MM.1S (cell line): Measurements from ENCODE around the gene CACNG7.

ENCODE experiments used
- DNase-seq: peaks from one replicate; pipeline ENCODE4 v3.0.0-alpha.2; 2015
- H2AFZ ChIP-seq: fragments of 300-600 bp; sonication (generic); 2 replicates; pipeline ENCODE4 v1.6.0; 2016; ENCODE audit warnings: antibody characterized with exemption, low read length
- H3F3A ChIP-seq: fragments of 300-600 bp; sonication (generic); 2 replicates; pipeline ENCODE4 v1.6.1; 2016; ENCODE audit warnings: mild to moderate bottlenecking, antibody characterized with exemption, low read length, moderate library complexity, mixed read lengths; ENCODE audit not compliant: insufficient read depth
- H3K27ac ChIP-seq: fragments of 300-600 bp; sonication (generic); 2 replicates; pipeline ENCODE4 v1.5.1; 2016; ENCODE audit warnings: mild to moderate bottlenecking, low read length
- H3K27me3 ChIP-seq: fragments of 300-600 bp; sonication (generic); replicated peaks from 2 replicates; pipeline ENCODE4 v1.6.0; 2016; ENCODE audit warnings: low read length; ENCODE audit not compliant: insufficient read depth
- H3K36me3 ChIP-seq: fragments of 300-600 bp; sonication (generic); replicated peaks from 2 replicates; pipeline ENCODE4 v1.6.1; 2016; ENCODE audit warnings: mild to moderate bottlenecking, low read length, mixed read lengths; ENCODE audit not compliant: insufficient read depth
- H3K4me1 ChIP-seq: fragments of 300-600 bp; sonication (generic); 2 replicates; pipeline ENCODE4 v1.6.1; 2016; ENCODE audit warnings: low read length, mixed read lengths
- H3K4me2 ChIP-seq: fragments of 300-600 bp; sonication (generic); 2 replicates; pipeline ENCODE4 v1.6.0; 2016; ENCODE audit warnings: low read depth, low read length
- H3K4me3 ChIP-seq: fragments of 300-600 bp; sonication (generic); 2 replicates; pipeline ENCODE4 v1.5.1; 2016; ENCODE audit warnings: low read length, mixed read lengths
- H3K79me2 ChIP-seq: fragments of 300-600 bp; sonication (generic); 2 replicates; pipeline ENCODE4 v1.6.1; 2016; ENCODE audit warnings: mixed run types, low read length, mixed read lengths
- H3K9ac ChIP-seq: fragments of 300-600 bp; sonication (generic); 2 replicates; pipeline ENCODE4 v1.6.1; 2016; ENCODE audit warnings: low read length, mixed read lengths
- H3K9me2 ChIP-seq: fragments of 300-600 bp; sonication (generic); replicated peaks from 2 replicates; pipeline ENCODE4 v1.6.1; 2016; ENCODE audit warnings: mild to moderate bottlenecking, low read length, mixed read lengths; ENCODE audit not compliant: insufficient read depth
- H3K9me3 ChIP-seq: fragments of 300-600 bp; sonication (generic); replicated peaks from 2 replicates; pipeline ENCODE4 v1.6.1; 2016; ENCODE audit warnings: mild to moderate bottlenecking, low read length, mixed read lengths; ENCODE audit not compliant: insufficient read depth
- H4K20me1 ChIP-seq: fragments of 300-600 bp; sonication (generic); 2 replicates; pipeline ENCODE4 v1.6.1; 2016; ENCODE audit warnings: mild to moderate bottlenecking, low read length, moderate library complexity, mixed read lengths; ENCODE audit not compliant: insufficient read depth
- CTCF ChIP-seq: fragments of 300-600 bp; sonication (generic); IDR thresholded peaks from 2 replicates; pipeline ENCODE4 v1.5.1; 2016; ENCODE audit warnings: antibody characterized with exemption, low read length, mixed read lengths
- EZH2 ChIP-seq: fragments of 300-600 bp; sonication (generic); optimal IDR thresholded peaks from 2 replicates; pipeline ENCODE3; 2017; ENCODE audit warnings: low read depth, mild to moderate bottlenecking, antibody characterized with exemption, low read length, mixed read lengths
- EZH2phosphoT487 ChIP-seq: fragments of 300-600 bp; sonication (generic); IDR thresholded peaks from 2 replicates; pipeline ENCODE4 v1.6.1; 2018; ENCODE audit warnings: antibody characterized with exemption, low read length

The CACNG7 gene

GRCh38 chr19:53971673-53972072 is 62.6 kb downstream of the CACNG7 start:
- H3K4me3 ChIP-seq = no peak overlapping the region
- no peak for DNase-seq
- H3K9me3 ChIP-seq = no peaks in the 10 kb centered on the region
- TF ChIP-seq EZH2phosphoT487 (no peak), EZH2 (no peak), CTCF (no peak)
- no peaks in the 10 kb centered on the region for H3F3A ChIP-seq
- no peaks in the 10 kb centered on the region for H3K36me3 ChIP-seq
- H3K4me2 ChIP-seq = no peak overlapping the region
- no peaks in the 10 kb centered on the region for H3K79me2 ChIP-seq
- H3K27me3 ChIP-seq = peaks cover 14% of the 10 kb centered on the region
- no peak overlapping the region for H3K9ac ChIP-seq
- H3K9me2 ChIP-seq = no peaks in the 10 kb centered on the region
- H3K4me1 ChIP-seq = no peaks in the 10 kb centered on the region
- H2AFZ ChIP-seq = no peak overlapping the region
- H3K27ac ChIP-seq = no peak overlapping the region
- no peaks in the 10 kb centered on the region for H4K20me1 ChIP-seq

- no peaks in the 10 kb centered on the region; the same call in 1 of the 2 replicates for H3K27me3 ChIP-seq
- H3K4me1 ChIP-seq = no peaks in the 10 kb centered on the region
- no peak overlapping the region for H3K27ac ChIP-seq
- no peaks in the 10 kb centered on the region for H3K9me3 ChIP-seq
- H3K4me3 ChIP-seq = no peak overlapping the region
- no peak overlapping the region for H3K4me2 ChIP-seq
- TF ChIP-seq EZH2 = no peak
- TF ChIP-seq EZH2phosphoT487 = no peak
- TF ChIP-seq CTCF = no peak
- no peaks in the 10 kb centered on the region for H3K9me2 ChIP-seq
- H2AFZ ChIP-seq = no peak overlapping the region
- H3K9ac ChIP-seq = no peak overlapping the region
- H3K36me3 ChIP-seq = no peaks in the 10 kb centered on the region
- peak; percentile 42 for DNase-seq
- H4K20me1 ChIP-seq = no peaks in the 10 kb centered on the region
- no peaks in the 10 kb centered on the region for H3F3A ChIP-seq
- no peaks in the 10 kb centered on the region for H3K79me2 ChIP-seq
These were observed 68.4 kb downstream of the CACNG7 start for GRCh38 chr19:53977429-53977990.

GRCh38 chr19:53977991-53978731 is 69.1 kb downstream of the CACNG7 start:
- no peaks in the 10 kb centered on the region for H4K20me1 ChIP-seq
- DNase-seq = no peak
- H3K4me2 ChIP-seq = no peak overlapping the region
- no peak overlapping the region for H3K9ac ChIP-seq
- no peak overlapping the region for H2AFZ ChIP-seq
- H3K27ac ChIP-seq = no peak overlapping the region
- H3K79me2 ChIP-seq = no peaks in the 10 kb centered on the region
- no peaks in the 10 kb centered on the region for H3K36me3 ChIP-seq
- no peaks in the 10 kb centered on the region; the same call in 1 of the 2 replicates for H3K27me3 ChIP-seq
- no peaks in the 10 kb centered on the region for H3K9me2 ChIP-seq
- H3K9me3 ChIP-seq = no peaks in the 10 kb centered on the region
- no peak for TF ChIP-seq EZH2phosphoT487
- TF ChIP-seq CTCF = no peak
- TF ChIP-seq EZH2 = no peak
- H3F3A ChIP-seq = no peaks in the 10 kb centered on the region
- H3K4me1 ChIP-seq = no peaks in the 10 kb centered on the region
- no peak overlapping the region for H3K4me3 ChIP-seq
